GM18858 (cell line): Measurements from ENCODE around the gene CDK18.

Experiments
- ATAC-seq: cut with Tn5 transposase; IDR thresholded peaks from one replicate; pipeline ENCODE4 v1.9.1; 2021; ENCODE audit not compliant: unreplicated experiment

CDK18 gene

GRCh38 chr1:205502111-205502810 lies 2.2 kb upstream of the CDK18 start:
- ATAC-seq = no peak

GRCh38 chr1:205502992-205503391 lies 1.5 kb upstream of the CDK18 start:
- no peak for ATAC-seq

- no peak for ATAC-seq
Measured at GRCh38 chr1:205505076-205505729, 734 bp downstream of the CDK18 start.

- ATAC-seq = no peak
Measured at GRCh38 chr1:205505791-205506190, 1.3 kb downstream of the CDK18 start.

GRCh38 chr1:205506409-205507200 lies 2.1 kb downstream of the CDK18 start:
- no peak for ATAC-seq

- no peak for ATAC-seq
Measured at GRCh38 chr1:205508227-205508714, 3.8 kb downstream of the CDK18 start.

- no peak for ATAC-seq
Measured at GRCh38 chr1:205510308-205510950, 6.0 kb downstream of the CDK18 start.

GRCh38 chr1:205510951-205511330 lies 6.5 kb downstream of the CDK18 start:
- ATAC-seq = no peak

GRCh38 chr1:205512059-205513045 lies 7.9 kb downstream of the CDK18 start:
- no peak for ATAC-seq

GRCh38 chr1:205513774-205514173 lies 9.3 kb downstream of the CDK18 start:
- ATAC-seq = no peak

GRCh38 chr1:205514211-205515142 lies 10.0 kb downstream of the CDK18 start:
- no peak for ATAC-seq

GRCh38 chr1:205515781-205516253 lies 11.3 kb downstream of the CDK18 start:
- ATAC-seq = no peak

- ATAC-seq = no peak
Measured at GRCh38 chr1:205516362-205516761, 11.9 kb downstream of the CDK18 start.

GRCh38 chr1:205517288-205517687 lies 12.8 kb downstream of the CDK18 start:
- no peak for ATAC-seq

- ATAC-seq = no peak
Measured at GRCh38 chr1:205517763-205518162, 13.3 kb downstream of the CDK18 start.

- no peak for ATAC-seq
Measured at GRCh38 chr1:205518661-205519540, 14.4 kb downstream of the CDK18 start.

GRCh38 chr1:205519541-205520131 lies 15.2 kb downstream of the CDK18 start:
- ATAC-seq = no peak

GRCh38 chr1:205520709-205521108 lies 16.2 kb downstream of the CDK18 start:
- ATAC-seq = no peak
